ENCODE data around the gene LILRB5. TPM values are rescaled to one million over a fixed set of nuclear protein-coding genes. Genes with fewer than 3 reads are reported as not detected.

The LILRB5 gene
- total and polyA plus RNA-seq, 2 of the 8 experiments (the other 6 are each of a cell fraction or from before 2014, with no cell fraction given) = 0.05 TPM; not detected in 1

GRCh38 chr19:54299515-54299914, 42.4 kb upstream of the LILRB5 start:
- WGBS, 2 experiments (ENCODE audit: extremely low coverage in 1 of 2, insufficient coverage in 1 of 2, insufficient read length in 1 of 2, insufficient replicate concordance in 2 of 2, low coverage in 1 of 2, low lambda C conversion rate in 2 of 2, missing lambda C conversion rate in 1 of 2) = 91% methylated on average over 5 of the region's 5 CpGs; no CpG with 5 or more reads in 1 of the 2 experiments
- Histone ChIP-seq H3K18ac (ENCODE audit: extremely low read depth, low read length) (no peak overlapping the region), H2BK12ac (ENCODE audit: low read depth, low read length) (no peak overlapping the region), H2BK120ac (replicated peaks; ENCODE audit: low read depth, low read length) (no peak overlapping the region), H4K20me1 (replicated peaks in 1 of 2; ENCODE audit: control insufficient read depth in 1 of 2, insufficient read depth in 2 of 2, low read length in 2 of 2) (no peaks in the 10 kb centered on the region), H3K23ac (ENCODE audit: insufficient read length) (no peak overlapping the region), H2AK5ac (ENCODE audit: low read depth, low read length) (no peak overlapping the region), H3K4me1 (replicated peaks in 1 of 4; ENCODE audit: control insufficient read depth in 3 of 4, insufficient read depth in 4 of 4, low read length in 3 of 4) (no peaks in the 10 kb centered on the region), H2BK15ac (ENCODE audit: low read length) (no peak overlapping the region), H4K91ac (replicated peaks; ENCODE audit: insufficient read length, low read length) (no peak overlapping the region), H3K27me3 (replicated peaks in 1 of 4; ENCODE audit: control insufficient read depth in 3 of 4, extremely low read depth in 1 of 4, insufficient read depth in 3 of 4, low read length in 3 of 4) (0 out of 7 replicates have a peak, but pooled peaks cover 0 to 8% (median 0%) of the 10 kb centered on the region in 4 experiments), H2BK5ac (ENCODE audit: low read depth, low read length) (no peak overlapping the region), H3K14ac (ENCODE audit: insufficient read length) (no peak overlapping the region), H3K9ac (replicated peaks in 1 of 4; ENCODE audit: extremely low read depth in 1 of 4, low read depth in 3 of 4, low read length in 3 of 4) (no peak overlapping the region), H3K27ac (ENCODE audit: low read depth, low read length) (no peak overlapping the region), H4K8ac (ENCODE audit: extremely low read depth, insufficient read depth, low read length) (no peak overlapping the region), H3K9me3 (ENCODE audit: insufficient read depth in 2 of 2, low read depth in 1 of 2, low read length in 1 of 2) (no peaks in the 10 kb centered on the region; a peak in 1 of 4 replicates), H3K36me3 (ENCODE audit: control insufficient read depth in 2 of 4, insufficient read depth in 4 of 4, low read length in 3 of 4) (no peaks in the 10 kb centered on the region), H3K79me2 (ENCODE audit: control insufficient read depth in 1 of 2, insufficient read depth in 2 of 2, low read length in 2 of 2) (no peaks in the 10 kb centered on the region), H2AFZ (ENCODE audit: low read length) (no peak overlapping the region), H3K23me2 (ENCODE audit: low read depth, low read length) (no peaks in the 10 kb centered on the region), H2BK20ac (ENCODE audit: low read length) (no peak overlapping the region), H3K4me3 (ENCODE audit: extremely low read depth in 1 of 4, insufficient read depth in 2 of 4, low read depth in 3 of 4, low read length in 4 of 4) (no peak overlapping the region), H3K4me2 (ENCODE audit: insufficient read depth in 1 of 2, low read depth in 2 of 2, low read length in 2 of 2) (no peak overlapping the region), H3K4ac (replicated peaks; ENCODE audit: insufficient read length, low read depth, low read length) (no peak overlapping the region), H3K79me1 (ENCODE audit: low read depth, low read length) (no peaks in the 10 kb centered on the region), H3K56ac (replicated peaks; ENCODE audit: insufficient read length, low read depth, low read length) (no peak overlapping the region), H4K5ac (ENCODE audit: insufficient read length, low read depth, low read length) (no peak overlapping the region)
- POLR2A ChIA-PET (ENCODE audit: partially characterized antibody) = no interaction called here
- CTCF ChIA-PET (ENCODE audit: partially characterized antibody) = interaction anchor here (1.0 to 2.8 kb wide), 2 partner anchors 33 to 90 kb away, joined by 3 to 21 read pairs; no protein-coding TSS in a partner anchor
- DNase-seq (ENCODE audit: low read depth in 1 of 2, low spot score in 2 of 2) (no peak), FAIRE-seq (no peak)
- TF ChIP-seq MAX (IDR thresholded peaks at IDR 0.05) = no peak
- TF ChIP-seq CTCF (IDR thresholded peaks at IDR 0.05; ENCODE audit: control extremely low read depth in 1 of 3, insufficient read depth in 1 of 3, low read depth in 1 of 3, low read length in 3 of 3) = no peak
- TF ChIP-seq SRF (IDR thresholded peaks at IDR 0.05; ENCODE audit: low read depth, low read length) = no peak
- TF ChIP-seq POLR2AphosphoS5 (IDR thresholded peaks at IDR 0.05; ENCODE audit: low read depth, low read length) = no peak

Measured in H1 (cell line).